Heart right ventricle (tissue), 16 donors: Measurements from ENCODE around the gene IFRD2. TPM values are rescaled to one million over a fixed set of nuclear protein-coding genes. Genes with fewer than 3 reads are reported as not detected.

Experiments used
- ATAC-seq, 8 donors: fragments of 200-7000 bp; cut with Tn5 transposase; one replicate each; pipeline ENCODE4 v1.9.1; 2020; ENCODE audit warnings: mild to moderate bottlenecking in 8 of 8, moderate library complexity in 8 of 8, moderate number of reproducible peaks in 1 of 8
- DNase-seq, 2 donors: peaks; one replicate each; pipeline ENCODE4 v3.0.0-alpha.2; 2020
- H3K27ac ChIP-seq, 10 donors: fragments of 200-600 bp; sonication (generic) in 2 of 10; one replicate each; pipeline versions ENCODE4 v1.5.0 to v1.8.0; 2020 to 2022; ENCODE audit warnings: mild to moderate bottlenecking in 3 of 10
- H3K27me3 ChIP-seq, 7 donors: fragments of 200-600 bp; one replicate each; pipeline ENCODE4 v1.8.0; 2021 to 2022; ENCODE audit warnings: mild to moderate bottlenecking in 2 of 7
- H3K36me3 ChIP-seq, 9 donors: fragments of 200-600 bp; sonication (generic) in 1 of 9; one replicate each; pipeline versions ENCODE4 v1.5.0 to v1.8.0; 2020 to 2022; ENCODE audit warnings: mild to moderate bottlenecking in 2 of 9
- H3K4me1 ChIP-seq, 9 donors: fragments of 200-600 bp; sonication (generic) in 1 of 9; one replicate each; pipeline versions ENCODE4 v1.5.0 to v1.8.0; 2020 to 2022; ENCODE audit warnings: mild to moderate bottlenecking in 4 of 9
- H3K4me3 ChIP-seq, 10 donors: fragments of 200-600 bp; sonication (generic) in 2 of 10; one replicate each; pipeline versions ENCODE4 v1.5.0 to v1.8.0; 2020 to 2022; ENCODE audit warnings: mild to moderate bottlenecking in 7 of 10, moderate library complexity in 2 of 10
- H3K9me3 ChIP-seq, 11 donors: fragments of 200-600 bp in 10 of 11; sonication (generic) in 2 of 11; one replicate each; pipeline versions ENCODE4 v1.5.0 to v1.8.0; 2013 to 2022; ENCODE audit warnings: mild to moderate bottlenecking in 2 of 11, control low read depth in 1 of 11, moderate library complexity in 1 of 11
- CTCF ChIP-seq, 9 donors: fragments of 200-600 bp; sonication (generic) in 2 of 9; IDR thresholded peaks; one replicate each; pipeline versions ENCODE4 v1.5.0 to v1.8.0; 2021 to 2022; ENCODE audit warnings: antibody characterized with exemption in 9 of 9, mild to moderate bottlenecking in 5 of 9, moderate library complexity in 1 of 9
- WGBS, 2 donors: extraction: QIAGEN DNeasy Blood & Tissue Kit; methylation state at CpG; one replicate each; pipeline ENCODE4 v1.1.7; 2013; ENCODE audit warnings: inconsistent platforms in 1 of 2; 5-methylcytosine and 5-hydroxymethylcytosine counted together
- intact Hi-C, 10 donors: fragments of 100-400 bp; cut with DNase I; formaldehyde crosslinking; loops; one replicate each; pipeline versions ENCODE4 v1.11.1 to v1.14.2; 2022
- polyA plus RNA-seq, 2 donors: library from polyadenylated mRNA; stranded (reverse); fragments of 200-250 nt; gene quantifications; one replicate each; pipeline ENCODE4 v1.2.3, GENCODE V29; 2013
- total RNA-seq, 10 donors: library from RNA; stranded (reverse); fragmentation: NEBNext Ultra II Directional in 3 of 10; extraction: Animal tissue kit (Norgen Biotek cat#: 25700) in 3 of 10; gene quantifications; one replicate each; pipeline versions ENCODE4 v1.2.1 to v1.2.4, GENCODE V29; 2021 to 2023
- donor health status: Arrhythmogenic right ventricular cardiomyopathy.
- donor health status: ischemic (EF 13 %, LVEDD 7.1; RV severe dilation, severe dysfunction).
- donor health status: healthy with polysubstance abuse.
- donor health status: DM: no; HTN: yes; CAD: no.
- donor health status: DM: no; HTN: no; CAD: no.
- donor health status: ischemic (EF 25% LVEDD 6.9; RV normal size, moderate dysfunction).
- donor health status: ischemic (EF 25% LVEDD 5.7; RV mildly dilated, moderate dysfunction).
- donor health status: healthy.
- donor health status: DM: yes; HTN: yes; CAD: no.
- donor health status: Ischemic cardiomyopathy.
- donor health status: ischemic (EF 35%, LVEDD 5.7; RV mildly dilated, moderate dysfunction).
- donor health status: nonischemic (EF 11% LVEDD 7.7; RV severe dilation, severe dysfunction).
- donor health status: DM: yes; HTN: yes; CAD: no.
- donor health status: PGD.
- donor health status: ischemic (EF 29% LVEDD 5.4; RV normal size, mild dysfunction).
- donor health status: nonischemic (EF 23%, LVEDD 6.1; RV moderate dilation, normal function).

The IFRD2 gene
- total and polyA plus RNA-seq, 12 donors: 45.3 to 123 (median 57.0) TPM

GRCh38 chr3:50243543-50243895, 48.7 kb downstream of the IFRD2 start:
- WGBS, 2 donors: 45 to 58% methylated on average over 4 of the region's 4 CpGs
- no peak for DNase-seq
- Histone ChIP-seq H3K27ac (peak overlapping the region; percentile 83 to 100 (median 94)), H3K36me3 (peaks cover 0 to 63% (median 0%) of the 10 kb centered on the region in 9 donors), H3K27me3 (no peaks in the 10 kb centered on the region), H3K4me1 (peaks cover 67 to 100% (median 99%) of the 10 kb centered on the region in 9 donors), H3K4me3 (peak overlapping the region in 7 of 10 donors; percentile 6 to 34 (median 23)), H3K9me3 (no peaks in the 10 kb centered on the region)
- intact Hi-C loops: no loop called here
- TF ChIP-seq CTCF (IDR thresholded peaks at IDR 0.05): no peak
- no peak for ATAC-seq

GRCh38 chr3:50242851-50243542, 49.2 kb downstream of the IFRD2 start:
- peak in 7 of 8 donors; percentile 23 to 60 (median 49) for ATAC-seq
- Histone ChIP-seq H3K4me1 (peaks cover 67 to 100% (median 98%) of the 10 kb centered on the region in 9 donors), H3K27me3 (no peaks in the 10 kb centered on the region), H3K27ac (peak overlapping the region; percentile 83 to 100 (median 94)), H3K9me3 (no peaks in the 10 kb centered on the region), H3K4me3 (peak overlapping the region in 7 of 10 donors; percentile 6 to 34 (median 23)), H3K36me3 (peaks cover 0 to 63% (median 0%) of the 10 kb centered on the region in 9 donors)
- intact Hi-C loops: no loop called here
- DNase-seq: peak; percentile 69 to 82
- WGBS, 2 donors: 29 to 34% methylated on average over 14 of the region's 14 CpGs
- TF ChIP-seq CTCF (IDR thresholded peaks at IDR 0.05): peak in 1 of 9 donors; percentile 13

GRCh38 chr3:50242381-50242770, 49.9 kb downstream of the IFRD2 start:
- no peaks in the 10 kb centered on the region for H3K27me3 ChIP-seq
- WGBS, 2 donors: 51 to 63% methylated on average over 3 of the region's 3 CpGs
- no peak for ATAC-seq
- H3K27ac ChIP-seq: peak overlapping the region; percentile 83 to 100 (median 94)
- H3K36me3 ChIP-seq: peaks cover 0 to 58% (median 0%) of the 10 kb centered on the region in 9 donors
- no peak for DNase-seq
- intact Hi-C loops: no loop called here
- no peaks in the 10 kb centered on the region for H3K9me3 ChIP-seq
- peaks cover 67 to 98% (median 94%) of the 10 kb centered on the region in 9 donors for H3K4me1 ChIP-seq
- H3K4me3 ChIP-seq: peak overlapping the region in 6 of 10 donors; percentile 6 to 34 (median 25)
- TF ChIP-seq CTCF (IDR thresholded peaks at IDR 0.05): no peak

- intact Hi-C loops: no loop called here
- peak overlapping the region; percentile 83 to 100 (median 94) for H3K27ac ChIP-seq
- DNase-seq (no peak), ATAC-seq (no peak)
- no peaks in the 10 kb centered on the region for H3K9me3 ChIP-seq
- H3K27me3 ChIP-seq: no peaks in the 10 kb centered on the region
- peak overlapping the region in 5 of 10 donors; percentile 3 to 34 (median 27) for H3K4me3 ChIP-seq
- no peak for TF ChIP-seq CTCF (IDR thresholded peaks at IDR 0.05)
- 54 to 60% methylated on average over 7 of the region's 7 CpGs for WGBS, 2 donors
- H3K4me1 ChIP-seq: peaks cover 67 to 98% (median 89%) of the 10 kb centered on the region in 9 donors
- H3K36me3 ChIP-seq: peaks cover 0 to 53% (median 0%) of the 10 kb centered on the region in 9 donors
Observed at GRCh38 chr3:50241713-50242380, 50.4 kb downstream of the IFRD2 start.
